Ovary (tissue), 3 donors: ENCODE data around the gene FGF10.

ENCODE experiments used
- POLR2A ChIP-seq: fragments of 450-650 bp; IDR thresholded peaks from one replicate; pipeline ENCODE4 v1.6.1; 2017; ENCODE audit warnings: antibody characterized with exemption, mild to moderate bottlenecking, moderate library complexity
- TF ChIP-seq, protein P1 (sequence below), 3 donors: fragments of 450-650 bp in 2 of 3; fragments of 200-600 bp in 1 of 3; IDR thresholded peaks; one replicate each; pipeline versions ENCODE4 v1.5.1 to v1.8.0; 2016 to 2022; ENCODE audit warnings: antibody characterized with exemption in 3 of 3, mild to moderate bottlenecking in 1 of 3
- donor health status: DM: no; HTN: no; CAD: no.

DNA sequence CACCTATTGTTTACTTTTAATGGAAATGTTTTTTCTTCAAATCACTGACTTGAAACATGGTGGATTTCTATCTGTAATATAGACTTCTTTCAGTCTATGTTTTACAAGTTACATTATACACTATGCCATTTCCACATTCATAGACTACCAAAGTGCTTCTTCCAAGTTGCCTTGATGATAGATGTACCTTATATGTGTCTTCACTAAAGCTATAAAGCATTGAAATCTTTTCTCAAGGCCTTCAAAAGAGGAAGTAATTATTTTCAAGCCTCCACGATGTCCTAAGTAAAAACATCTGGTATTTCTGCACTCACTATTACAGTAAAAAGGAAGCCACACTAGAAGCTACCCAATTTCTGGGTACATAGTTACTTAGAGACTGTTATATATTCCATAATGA, 113.3 kb downstream of the FGF10 start:
- TF ChIP-seq, protein P1, sequence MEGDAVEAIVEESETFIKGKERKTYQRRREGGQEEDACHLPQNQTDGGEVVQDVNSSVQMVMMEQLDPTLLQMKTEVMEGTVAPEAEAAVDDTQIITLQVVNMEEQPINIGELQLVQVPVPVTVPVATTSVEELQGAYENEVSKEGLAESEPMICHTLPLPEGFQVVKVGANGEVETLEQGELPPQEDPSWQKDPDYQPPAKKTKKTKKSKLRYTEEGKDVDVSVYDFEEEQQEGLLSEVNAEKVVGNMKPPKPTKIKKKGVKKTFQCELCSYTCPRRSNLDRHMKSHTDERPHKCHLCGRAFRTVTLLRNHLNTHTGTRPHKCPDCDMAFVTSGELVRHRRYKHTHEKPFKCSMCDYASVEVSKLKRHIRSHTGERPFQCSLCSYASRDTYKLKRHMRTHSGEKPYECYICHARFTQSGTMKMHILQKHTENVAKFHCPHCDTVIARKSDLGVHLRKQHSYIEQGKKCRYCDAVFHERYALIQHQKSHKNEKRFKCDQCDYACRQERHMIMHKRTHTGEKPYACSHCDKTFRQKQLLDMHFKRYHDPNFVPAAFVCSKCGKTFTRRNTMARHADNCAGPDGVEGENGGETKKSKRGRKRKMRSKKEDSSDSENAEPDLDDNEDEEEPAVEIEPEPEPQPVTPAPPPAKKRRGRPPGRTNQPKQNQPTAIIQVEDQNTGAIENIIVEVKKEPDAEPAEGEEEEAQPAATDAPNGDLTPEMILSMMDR (IDR thresholded peaks at IDR 0.05), result no peak
- TF ChIP-seq POLR2A, result no peak
